ENCODE results near the gene GRK5. TPM values are rescaled to one million over a fixed set of nuclear protein-coding genes. Genes with fewer than 3 reads are reported as not detected.

The GRK5 gene
- total RNA-seq, 1 donor from 2014 or later: 77.6 TPM

DNA sequence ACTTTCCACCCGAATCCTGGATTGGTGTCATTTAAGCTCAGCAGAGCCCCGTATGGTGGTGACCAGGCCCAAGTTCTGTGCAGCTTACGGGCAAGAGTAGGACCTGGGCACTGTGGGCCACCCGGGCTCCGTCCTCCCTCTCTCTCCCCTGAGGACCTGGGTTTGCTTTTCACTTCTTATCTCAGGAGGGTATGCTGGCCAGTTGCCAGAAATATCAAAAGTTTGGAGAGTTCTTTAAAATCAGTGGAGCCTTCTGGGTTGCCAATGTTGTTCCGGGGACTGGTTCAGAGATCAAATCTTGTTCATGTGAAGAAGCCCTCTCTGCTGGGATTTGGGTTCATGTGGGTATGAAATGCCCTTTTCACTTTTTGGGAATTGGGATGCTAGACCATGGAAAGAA, 145.4 kb downstream of the GRK5 start:
- H3K4me1 Mint-ChIP-seq (ENCODE audit: low read depth, unreplicated experiment): peaks cover 8% of the 10 kb centered on the region
- peaks cover 7% of the 10 kb centered on the region for H3K27me3 Mint-ChIP-seq (ENCODE audit: unreplicated experiment)
- H3K36me3 Mint-ChIP-seq (ENCODE audit: unreplicated experiment): peaks cover 35% of the 10 kb centered on the region
- TF ChIP-seq, protein P1, sequence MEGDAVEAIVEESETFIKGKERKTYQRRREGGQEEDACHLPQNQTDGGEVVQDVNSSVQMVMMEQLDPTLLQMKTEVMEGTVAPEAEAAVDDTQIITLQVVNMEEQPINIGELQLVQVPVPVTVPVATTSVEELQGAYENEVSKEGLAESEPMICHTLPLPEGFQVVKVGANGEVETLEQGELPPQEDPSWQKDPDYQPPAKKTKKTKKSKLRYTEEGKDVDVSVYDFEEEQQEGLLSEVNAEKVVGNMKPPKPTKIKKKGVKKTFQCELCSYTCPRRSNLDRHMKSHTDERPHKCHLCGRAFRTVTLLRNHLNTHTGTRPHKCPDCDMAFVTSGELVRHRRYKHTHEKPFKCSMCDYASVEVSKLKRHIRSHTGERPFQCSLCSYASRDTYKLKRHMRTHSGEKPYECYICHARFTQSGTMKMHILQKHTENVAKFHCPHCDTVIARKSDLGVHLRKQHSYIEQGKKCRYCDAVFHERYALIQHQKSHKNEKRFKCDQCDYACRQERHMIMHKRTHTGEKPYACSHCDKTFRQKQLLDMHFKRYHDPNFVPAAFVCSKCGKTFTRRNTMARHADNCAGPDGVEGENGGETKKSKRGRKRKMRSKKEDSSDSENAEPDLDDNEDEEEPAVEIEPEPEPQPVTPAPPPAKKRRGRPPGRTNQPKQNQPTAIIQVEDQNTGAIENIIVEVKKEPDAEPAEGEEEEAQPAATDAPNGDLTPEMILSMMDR (IDR thresholded peaks at IDR 0.05; ENCODE audit: partially characterized antibody, unreplicated experiment): no peak
- peaks cover 30% of the 10 kb centered on the region for H3K9me3 Mint-ChIP-seq (ENCODE audit: unreplicated experiment)
- DNase-seq: no peak
- H3K27ac Mint-ChIP-seq (ENCODE audit: unreplicated experiment): no peak overlapping the region
- H3K4me3 Mint-ChIP-seq (ENCODE audit: unreplicated experiment): no peak overlapping the region

DNA sequence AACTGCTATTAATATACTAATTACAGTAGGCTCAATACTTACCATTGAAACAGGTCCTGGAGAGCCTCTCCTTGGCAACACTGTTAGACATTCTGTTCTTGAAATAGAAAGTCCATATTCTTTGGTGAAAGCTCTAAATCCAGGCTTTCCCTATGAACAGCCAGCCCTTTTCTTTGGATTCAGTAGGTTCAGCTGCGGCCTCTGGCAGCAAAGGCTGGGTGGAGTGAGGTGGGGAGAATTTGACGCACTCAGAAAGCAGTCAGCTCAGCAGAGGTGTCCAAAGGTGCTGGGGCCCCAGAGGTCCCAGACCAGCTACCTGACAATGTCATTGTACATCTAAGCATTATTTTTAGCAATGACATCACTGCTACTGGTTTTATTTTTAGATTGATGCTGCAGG, 146.1 kb downstream of the GRK5 start:
- TF ChIP-seq, protein P1 (IDR thresholded peaks at IDR 0.05; ENCODE audit: partially characterized antibody, unreplicated experiment): no peak
- Mint-ChIP-seq H3K27me3 (ENCODE audit: unreplicated experiment) (peaks cover 7% of the 10 kb centered on the region), H3K4me1 (ENCODE audit: low read depth, unreplicated experiment) (peaks cover 4% of the 10 kb centered on the region), H3K27ac (ENCODE audit: unreplicated experiment) (no peak overlapping the region), H3K36me3 (ENCODE audit: unreplicated experiment) (peaks cover 36% of the 10 kb centered on the region), H3K4me3 (ENCODE audit: unreplicated experiment) (no peak overlapping the region), H3K9me3 (ENCODE audit: unreplicated experiment) (peaks cover 25% of the 10 kb centered on the region)
- DNase-seq: no peak

DNA sequence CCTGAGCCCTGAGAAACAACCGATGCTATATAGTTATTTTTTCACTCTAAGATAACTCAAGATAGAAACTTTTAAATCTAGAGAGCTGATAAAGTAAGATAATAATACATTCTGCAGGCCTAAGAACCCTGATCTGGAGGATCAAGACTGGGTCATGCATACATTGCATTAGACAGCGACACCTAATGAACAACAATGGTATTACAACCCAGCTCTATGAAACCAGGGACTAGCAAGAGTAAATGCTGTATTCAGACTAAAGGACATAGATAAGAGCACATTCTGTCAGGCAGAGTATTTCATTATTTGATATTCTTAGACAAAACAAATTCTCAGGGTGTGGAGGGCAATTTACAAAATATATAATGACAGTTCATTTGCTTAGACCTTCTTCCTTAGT, 148.6 kb downstream of the GRK5 start:
- Mint-ChIP-seq H3K27ac (ENCODE audit: unreplicated experiment) (no peak overlapping the region), H3K4me3 (ENCODE audit: unreplicated experiment) (no peak overlapping the region), H3K36me3 (ENCODE audit: unreplicated experiment) (peaks cover 42% of the 10 kb centered on the region), H3K4me1 (ENCODE audit: low read depth, unreplicated experiment) (peaks cover 3% of the 10 kb centered on the region), H3K9me3 (ENCODE audit: unreplicated experiment) (peaks cover 25% of the 10 kb centered on the region), H3K27me3 (ENCODE audit: unreplicated experiment) (peaks cover 9% of the 10 kb centered on the region)
- no peak for DNase-seq
- TF ChIP-seq, protein P1 (IDR thresholded peaks at IDR 0.05; ENCODE audit: partially characterized antibody, unreplicated experiment): peak; percentile 74

DNA sequence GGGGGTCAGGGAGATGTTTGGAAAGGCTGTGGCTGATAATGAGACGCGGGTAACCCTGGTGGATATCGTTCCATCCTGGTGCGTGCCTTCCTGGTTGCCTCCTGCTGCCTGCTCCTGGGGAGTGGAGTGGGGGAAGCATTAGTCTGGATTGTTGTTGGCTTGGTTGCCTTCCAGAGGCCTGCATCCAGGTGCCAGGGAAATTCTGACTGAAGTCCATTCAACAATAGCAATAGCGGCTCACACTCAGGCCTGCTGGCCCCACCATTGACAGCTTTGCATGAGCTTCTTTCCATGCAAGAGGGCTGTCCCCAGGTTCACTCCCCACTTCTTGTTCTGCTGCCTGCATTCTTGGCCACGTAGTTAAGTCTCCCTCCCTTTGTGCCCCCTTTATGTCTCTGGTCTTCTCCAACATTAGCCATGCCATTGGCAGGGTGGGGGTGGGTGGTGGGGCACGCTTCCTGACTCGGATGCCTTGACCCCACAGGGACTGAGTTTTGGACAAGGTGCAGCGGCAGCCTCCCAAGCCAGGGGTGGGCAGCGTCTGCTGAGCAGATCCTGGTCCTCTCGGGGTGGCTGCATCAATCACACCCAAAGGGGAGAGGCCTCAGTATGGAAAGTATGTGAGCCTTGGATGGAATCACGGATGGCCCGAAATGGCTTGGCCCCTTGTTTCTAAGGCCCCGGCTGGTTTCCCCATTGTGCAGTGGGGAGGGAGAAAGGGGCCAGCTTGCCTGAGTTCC, 150.2 kb downstream of the GRK5 start:
- H3K9me3 Mint-ChIP-seq (ENCODE audit: unreplicated experiment): peaks cover 25% of the 10 kb centered on the region
- DNase-seq: no peak
- peaks cover 10% of the 10 kb centered on the region for H3K27me3 Mint-ChIP-seq (ENCODE audit: unreplicated experiment)
- peaks cover 3% of the 10 kb centered on the region for H3K4me1 Mint-ChIP-seq (ENCODE audit: low read depth, unreplicated experiment)
- TF ChIP-seq, protein P1 (IDR thresholded peaks at IDR 0.05; ENCODE audit: partially characterized antibody, unreplicated experiment): no peak
- no peak overlapping the region for H3K27ac Mint-ChIP-seq (ENCODE audit: unreplicated experiment)
- peaks cover 28% of the 10 kb centered on the region for H3K36me3 Mint-ChIP-seq (ENCODE audit: unreplicated experiment)
- H3K4me3 Mint-ChIP-seq (ENCODE audit: unreplicated experiment): no peak overlapping the region

DNA sequence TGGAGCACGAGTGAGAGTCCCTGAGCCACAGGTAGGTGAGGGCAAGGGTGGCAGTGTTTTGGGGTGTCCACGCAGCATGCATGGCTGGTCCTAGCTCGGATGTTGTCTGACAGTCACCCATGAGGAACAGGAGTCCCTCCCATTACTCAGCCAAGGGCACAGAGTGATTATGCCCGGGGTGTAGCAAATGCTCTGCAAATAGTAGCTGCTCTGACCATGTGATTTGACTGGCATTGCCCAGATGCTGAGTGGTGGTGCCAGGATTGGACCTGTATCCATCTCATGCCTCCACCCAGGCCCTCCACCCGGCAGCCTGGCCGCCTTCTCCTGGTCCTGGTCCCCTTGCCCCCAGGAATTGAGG, 150.8 kb downstream of the GRK5 start:
- peaks cover 7% of the 10 kb centered on the region for H3K27me3 Mint-ChIP-seq (ENCODE audit: unreplicated experiment)
- H3K4me1 Mint-ChIP-seq (ENCODE audit: low read depth, unreplicated experiment): peaks cover 3% of the 10 kb centered on the region
- H3K9me3 Mint-ChIP-seq (ENCODE audit: unreplicated experiment): peaks cover 22% of the 10 kb centered on the region
- peaks cover 23% of the 10 kb centered on the region for H3K36me3 Mint-ChIP-seq (ENCODE audit: unreplicated experiment)
- no peak overlapping the region for H3K4me3 Mint-ChIP-seq (ENCODE audit: unreplicated experiment)
- DNase-seq: no peak
- no peak overlapping the region for H3K27ac Mint-ChIP-seq (ENCODE audit: unreplicated experiment)
- TF ChIP-seq, protein P1 (IDR thresholded peaks at IDR 0.05; ENCODE audit: partially characterized antibody, unreplicated experiment): no peak

Measured in glutamatergic neuron (in vitro differentiated cells).